HG03108 (cell line): Measurements from ENCODE around the gene INKA2.

Experiments
- ATAC-seq: cut with Tn5 transposase; IDR thresholded peaks from one replicate; pipeline ENCODE4 v1.9.1; 2021; ENCODE audit warnings: moderate library complexity; ENCODE audit not compliant: unreplicated experiment

The INKA2 gene

GRCh38 chr1:111706921-111707320, 32.3 kb downstream of the INKA2 start:
- no peak for ATAC-seq

DNA sequence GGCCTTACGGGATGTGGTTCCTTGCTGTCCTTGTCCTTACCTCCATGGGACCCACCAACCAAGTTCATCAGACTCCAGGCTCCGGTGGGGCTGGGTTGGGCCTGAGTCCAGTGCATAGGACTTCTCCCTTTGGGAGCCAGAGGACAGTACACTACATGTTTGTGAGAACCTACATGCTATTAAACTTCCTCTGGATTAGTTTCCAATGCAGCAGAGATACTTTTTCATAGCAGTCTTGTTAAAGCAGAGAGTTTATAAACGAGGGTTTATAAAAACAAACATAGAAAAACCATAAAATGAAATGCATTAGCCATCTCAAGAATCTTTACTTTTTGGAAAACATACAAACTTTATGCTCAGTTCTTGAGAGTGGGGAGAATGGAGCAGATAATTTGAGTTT, 33.4 kb downstream of the INKA2 start:
- no peak for ATAC-seq

- no peak for ATAC-seq
These were observed 34.4 kb downstream of the INKA2 start for GRCh38 chr1:111704776-111705175.

- no peak for ATAC-seq
These were observed 35.0 kb downstream of the INKA2 start for GRCh38 chr1:111704240-111704639.

DNA sequence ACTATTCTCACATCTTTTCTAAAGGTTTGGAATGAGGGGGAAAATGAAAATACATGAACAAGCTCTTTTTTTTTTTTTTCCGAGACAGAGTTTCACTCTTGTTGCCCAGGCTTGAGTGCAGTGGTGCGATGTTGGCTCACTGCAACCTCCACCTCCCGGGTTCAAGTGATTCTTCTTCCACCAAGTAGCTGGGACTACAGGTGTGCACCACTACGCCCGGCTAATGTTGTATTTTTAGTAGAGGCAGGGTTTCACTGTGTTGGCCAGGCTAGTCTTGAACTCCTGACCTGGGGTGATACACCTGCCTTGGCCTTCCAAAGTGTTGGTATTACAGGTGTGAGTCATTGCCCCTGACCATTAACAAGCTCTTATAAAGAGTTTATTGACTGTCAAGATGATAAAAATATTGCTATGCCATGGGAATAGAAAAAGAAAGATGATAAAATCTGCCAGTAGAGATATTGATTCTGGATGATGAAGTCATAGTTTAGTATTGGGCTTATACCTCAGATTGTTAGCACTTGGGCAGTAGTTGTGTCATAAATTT, 36.6 kb downstream of the INKA2 start:
- ATAC-seq: no peak

- ATAC-seq: no peak
These were observed 39.9 kb downstream of the INKA2 start for GRCh38 chr1:111699268-111699667.

DNA sequence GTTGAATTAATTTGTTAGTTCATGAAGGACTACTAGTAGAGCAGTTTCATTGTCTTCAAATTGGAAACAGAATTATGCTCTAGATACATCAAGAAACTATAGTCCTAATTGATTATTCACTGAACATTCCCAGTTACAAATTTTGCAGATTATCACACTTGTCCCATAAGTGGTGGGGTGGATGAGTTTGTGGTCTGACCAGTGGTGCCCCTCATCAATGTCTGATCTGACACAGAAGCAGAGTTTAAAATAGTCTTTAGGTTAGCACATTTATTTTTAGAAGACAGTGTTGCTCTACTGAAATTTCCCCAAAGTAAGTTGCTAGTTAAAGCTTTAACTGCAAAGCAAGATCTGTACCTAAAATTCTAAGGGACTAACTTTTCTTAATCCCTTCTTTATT, 42.9 kb downstream of the INKA2 start:
- no peak for ATAC-seq

GRCh38 chr1:111695801-111696200, 43.4 kb downstream of the INKA2 start:
- ATAC-seq: no peak

DNA sequence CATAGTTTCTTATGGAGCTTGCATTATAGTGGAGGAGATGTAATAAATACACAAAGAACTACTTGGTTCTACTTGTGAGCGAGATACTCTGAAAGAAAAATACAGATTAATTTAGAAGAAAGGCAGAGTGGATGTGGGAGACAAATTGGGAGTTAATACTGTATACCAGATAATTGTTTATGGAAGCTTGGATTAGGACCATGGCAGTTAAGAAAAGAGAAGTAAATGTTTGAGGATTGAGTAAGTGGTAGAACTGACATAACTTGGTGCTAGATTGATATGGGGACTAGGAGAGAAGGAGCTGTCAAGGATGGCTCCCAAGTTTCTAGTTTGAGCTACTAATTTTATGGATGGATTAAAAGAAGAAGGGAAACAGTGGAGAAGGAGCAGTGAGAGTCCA, 47.3 kb downstream of the INKA2 start:
- ATAC-seq: no peak

DNA sequence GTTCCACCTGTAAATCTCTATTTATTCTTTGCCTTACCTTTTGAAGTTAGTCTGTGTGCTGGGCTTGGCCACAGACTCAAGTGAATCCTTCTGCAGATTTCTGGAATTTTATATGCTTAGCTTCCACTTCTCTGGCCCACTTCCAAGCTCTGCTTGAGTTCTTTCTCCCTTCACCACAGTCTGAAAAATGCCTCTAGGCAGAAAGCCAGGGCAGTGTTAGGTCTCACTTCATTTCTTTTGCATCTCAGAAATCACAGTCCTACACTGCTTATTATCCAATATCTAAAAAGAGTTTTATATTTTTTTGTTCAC, 48.9 kb downstream of the INKA2 start:
- no peak for ATAC-seq
